NCI-H82 (cell line): Measurements from ENCODE around the gene AGER.
"Not testable (repeated sequence)": the region's sequence is repeated elsewhere in the genome, so short reads cannot be mapped to it uniquely, and the experiment has no call there.

Experiments
- DNase-seq: peaks from one replicate; lab custom pipeline; 2025; lab: John Stamatoyannopoulos, UW

AGER gene

DNA sequence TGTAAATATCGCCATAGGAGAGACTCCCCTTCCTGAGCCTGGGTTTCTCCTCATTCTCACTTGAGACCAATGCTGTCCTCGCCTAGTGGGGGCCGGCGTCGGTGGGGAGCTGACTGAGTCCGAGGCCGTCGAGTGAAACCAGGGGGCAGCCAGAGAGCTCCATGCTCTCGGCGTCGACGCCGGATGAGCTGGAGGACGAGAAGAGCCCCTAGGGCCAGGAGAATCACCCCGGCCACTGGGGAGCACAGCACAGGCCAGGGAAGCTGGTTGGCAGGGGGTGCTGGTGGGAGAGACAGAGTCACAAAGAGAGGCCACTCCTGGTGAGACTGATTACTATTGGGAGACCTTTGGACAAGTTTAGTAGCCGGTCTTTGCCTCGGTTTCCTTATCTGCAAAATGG lies 14.8 kb upstream of the AGER start:
- DNase-seq, result no peak

DNA sequence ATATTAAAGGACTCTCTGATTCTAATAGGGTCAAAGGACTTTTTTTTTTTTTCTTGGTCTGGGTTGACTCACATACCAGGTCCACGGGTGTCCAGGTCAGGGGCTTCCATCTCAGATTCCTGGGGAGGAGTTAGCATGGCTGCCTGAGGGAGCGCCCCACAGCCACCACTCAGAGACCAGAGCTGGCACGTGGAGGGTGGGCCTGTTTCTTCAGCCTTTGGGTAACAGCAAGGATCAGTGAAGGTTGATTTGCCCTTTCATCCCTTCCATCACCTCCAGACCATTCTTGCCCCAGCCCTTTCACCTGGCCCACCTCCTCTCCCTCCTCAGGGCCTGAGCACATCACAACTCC lies 14.3 kb upstream of the AGER start:
- no peak for DNase-seq

DNA sequence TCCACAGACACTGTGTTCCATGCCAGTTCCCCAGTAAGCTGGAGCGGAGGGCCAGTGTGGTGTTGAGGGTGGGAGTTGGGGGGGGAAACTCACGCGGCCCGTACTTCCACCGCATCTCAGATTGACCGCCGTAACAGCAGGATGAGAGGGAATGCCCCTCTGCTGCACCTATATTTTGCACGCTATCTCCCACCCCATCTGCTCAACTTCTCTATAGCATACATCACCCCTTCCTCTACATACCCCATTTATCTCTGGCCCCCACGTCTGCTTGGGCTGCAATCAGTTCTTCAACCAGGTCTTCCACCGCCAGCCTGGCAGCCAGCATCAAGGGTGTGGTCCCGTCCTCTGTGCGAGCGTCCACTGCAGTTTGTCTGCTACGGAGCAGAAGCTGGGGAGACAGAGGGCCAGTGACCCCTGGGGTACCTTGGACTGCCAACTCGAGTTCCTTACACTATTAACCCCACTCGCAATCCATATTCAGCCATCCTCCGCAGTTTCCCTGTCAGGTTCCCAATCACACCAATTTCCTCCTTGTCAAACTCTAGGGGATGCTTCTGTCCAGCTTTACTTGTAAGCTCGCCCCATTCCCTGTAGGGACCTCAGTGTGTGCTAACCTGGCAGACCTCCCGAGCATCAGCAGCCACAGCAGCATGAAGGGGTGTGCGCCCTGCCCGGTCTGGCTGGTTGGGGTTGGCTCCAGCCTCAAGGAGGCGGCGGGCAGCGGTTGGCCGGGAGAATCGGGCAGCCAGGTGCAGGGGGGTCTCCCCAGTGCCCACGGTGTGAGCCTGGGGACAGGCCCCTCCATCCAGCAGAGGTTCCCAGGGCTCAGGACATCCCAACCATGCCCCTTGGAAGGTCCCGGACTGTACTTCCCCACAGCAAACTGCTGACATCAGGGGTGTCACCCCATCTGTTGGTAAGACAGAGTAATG lies 12.9 kb upstream of the AGER start:
- no peak for DNase-seq

DNA sequence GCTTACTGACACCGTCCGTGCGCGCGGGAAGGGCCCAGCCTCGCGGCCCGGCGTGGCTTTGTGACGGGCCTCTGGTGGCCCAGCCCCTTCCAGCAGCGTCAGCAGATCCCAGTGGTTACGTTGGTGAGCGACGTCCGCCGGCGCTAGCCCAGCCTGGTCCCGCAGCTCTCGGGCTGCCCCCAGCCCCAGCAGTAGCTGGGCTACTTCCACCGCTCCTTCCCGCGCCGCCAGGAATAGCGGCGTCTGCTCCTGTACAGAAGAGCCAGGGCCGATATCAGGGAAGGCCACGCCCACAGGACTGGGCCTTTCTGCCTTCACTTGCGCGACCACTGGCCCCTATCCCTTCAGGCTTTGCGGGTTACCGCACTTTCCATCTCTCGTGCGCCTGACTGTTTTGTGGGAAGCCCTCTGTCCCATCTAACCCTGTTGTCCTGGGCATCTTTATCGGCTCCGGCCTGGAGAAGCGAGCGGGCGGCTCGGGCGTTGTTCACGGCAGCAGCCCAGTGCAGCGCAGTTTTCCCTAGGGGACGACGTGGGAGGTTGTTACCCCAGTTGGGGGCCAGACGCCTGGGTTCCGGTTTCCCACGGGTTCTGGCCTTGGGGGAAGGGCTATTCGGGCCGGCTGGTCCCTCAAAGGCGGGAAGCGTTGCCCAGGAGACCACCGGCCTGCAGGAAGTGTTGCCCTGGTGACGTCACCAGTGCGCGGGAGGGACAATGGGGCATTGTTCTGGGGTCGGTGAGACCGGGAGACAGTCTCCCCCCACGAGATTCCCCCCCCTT lies 12.0 kb upstream of the AGER start:
- peak; percentile 89 for DNase-seq

DNA sequence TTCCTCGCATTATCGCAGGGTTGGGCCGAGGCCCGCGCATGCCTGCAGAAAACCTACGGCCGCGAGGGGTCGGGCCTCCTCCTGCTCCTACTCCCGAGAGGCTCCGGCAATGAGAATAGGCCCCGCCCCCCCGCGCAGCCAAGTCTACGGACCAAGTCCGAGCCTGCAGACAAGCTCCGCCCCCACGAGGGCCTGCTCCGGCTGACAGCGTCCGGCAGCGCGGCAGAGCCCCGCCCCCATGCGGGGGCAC lies 11.5 kb upstream of the AGER start:
- peak; percentile 100 for DNase-seq

DNA sequence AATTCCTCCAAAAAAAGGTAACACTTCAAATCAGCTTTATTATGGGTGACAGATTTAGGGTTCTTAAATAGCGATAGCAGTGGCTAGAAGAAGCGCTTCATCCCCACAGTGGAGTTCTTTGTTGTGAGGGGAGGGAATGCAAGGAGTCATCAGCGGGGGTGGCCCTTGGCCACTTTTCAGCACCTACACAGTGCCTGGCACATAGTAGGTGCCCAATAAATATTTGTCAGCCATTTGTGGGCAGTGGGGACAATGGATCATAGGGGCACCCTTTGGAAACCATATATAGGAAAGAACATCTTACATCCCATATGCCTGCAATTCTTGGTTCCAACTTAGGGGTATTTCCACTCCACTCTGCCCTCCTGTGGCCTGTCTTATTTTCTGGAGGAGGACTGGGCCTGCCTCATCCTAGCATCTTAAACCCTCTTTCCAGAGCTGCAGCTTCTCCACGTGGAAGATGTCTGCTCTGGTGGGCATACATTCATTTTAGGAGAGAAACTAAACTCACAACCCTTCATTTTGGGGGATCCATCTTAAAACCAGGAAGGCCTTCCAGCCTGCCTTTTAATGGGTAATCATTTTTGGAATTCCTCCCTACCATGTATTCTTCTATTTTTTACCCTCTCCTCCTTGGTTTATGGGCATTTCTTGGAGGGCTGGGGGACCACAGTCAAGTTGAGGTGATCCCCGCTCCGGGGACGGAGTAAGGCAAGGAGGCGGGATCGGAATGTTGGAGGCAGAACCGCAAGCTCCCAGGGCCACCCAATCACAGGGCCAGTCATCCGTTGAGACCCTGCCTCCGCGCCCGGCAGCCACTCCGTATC lies 11.0 kb upstream of the AGER start:
- peak; percentile 79 for DNase-seq

DNA sequence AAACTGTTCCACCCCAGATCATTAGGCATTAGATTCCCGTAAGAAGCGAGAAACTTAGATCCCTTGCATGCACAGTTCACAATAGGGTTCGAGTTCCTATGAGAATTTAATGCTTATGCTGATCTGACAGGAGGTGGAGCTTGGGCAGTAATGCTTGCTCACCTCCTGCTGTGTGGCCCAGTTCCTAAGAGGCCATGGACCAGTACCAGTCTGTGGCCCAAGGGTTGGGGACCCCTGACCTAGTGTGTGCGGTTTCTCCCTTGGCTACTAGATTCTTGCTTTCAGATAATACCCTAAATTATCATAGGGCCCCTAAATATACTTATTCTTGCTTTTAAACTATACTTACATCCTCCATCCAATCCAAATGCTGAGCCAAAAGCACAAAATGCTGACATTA lies 10.3 kb upstream of the AGER start:
- no peak for DNase-seq

DNA sequence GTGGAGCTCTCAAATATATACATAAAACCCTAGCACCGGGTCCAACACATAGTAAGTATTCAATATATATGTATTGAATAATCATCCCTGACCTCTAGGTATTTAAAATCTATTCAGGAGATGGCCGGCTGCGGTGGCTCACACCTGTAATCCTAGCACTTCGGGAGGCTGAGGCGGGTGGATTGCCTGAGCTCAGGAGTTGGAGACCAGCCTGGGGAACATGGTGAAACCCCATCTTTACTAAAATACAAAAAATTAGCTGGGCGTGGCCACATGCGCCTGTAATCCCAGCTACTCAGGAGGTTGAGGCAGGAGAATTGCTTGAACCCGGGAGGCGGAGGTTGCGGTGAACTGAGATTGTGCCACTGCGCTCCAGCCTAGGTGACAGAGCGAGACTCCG lies 9.0 kb upstream of the AGER start:
- not testable (repeated sequence) for DNase-seq

DNA sequence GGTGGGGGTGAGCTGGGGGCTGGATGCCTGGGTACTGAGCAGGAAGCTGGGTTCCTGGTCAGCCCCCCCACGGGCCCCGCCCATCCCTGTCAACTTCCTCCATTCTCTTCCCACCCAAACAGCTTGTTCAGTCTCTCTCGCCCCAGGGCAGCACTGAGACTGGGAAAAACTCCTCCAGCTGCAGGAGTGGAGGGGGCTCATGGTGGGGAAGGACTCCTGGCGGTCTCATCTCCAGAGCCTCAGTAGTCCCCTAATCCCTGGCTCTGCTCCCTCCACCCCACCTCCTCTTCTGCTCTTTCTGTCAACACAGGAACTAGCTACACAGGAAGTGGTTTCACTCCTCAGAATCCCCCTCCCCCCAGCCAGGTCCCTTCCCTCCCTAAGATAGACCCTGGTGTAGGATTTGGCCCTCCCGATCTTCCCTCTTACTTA lies 8.6 kb upstream of the AGER start, which contains the start of gene GPSM3:
TSS of gene GPSM3 (minus strand) at position 36 of the 432 bp plus-strand sequence. CDS start 130 bp downstream, outside the sequence.
- peak; percentile 64 for DNase-seq

DNA sequence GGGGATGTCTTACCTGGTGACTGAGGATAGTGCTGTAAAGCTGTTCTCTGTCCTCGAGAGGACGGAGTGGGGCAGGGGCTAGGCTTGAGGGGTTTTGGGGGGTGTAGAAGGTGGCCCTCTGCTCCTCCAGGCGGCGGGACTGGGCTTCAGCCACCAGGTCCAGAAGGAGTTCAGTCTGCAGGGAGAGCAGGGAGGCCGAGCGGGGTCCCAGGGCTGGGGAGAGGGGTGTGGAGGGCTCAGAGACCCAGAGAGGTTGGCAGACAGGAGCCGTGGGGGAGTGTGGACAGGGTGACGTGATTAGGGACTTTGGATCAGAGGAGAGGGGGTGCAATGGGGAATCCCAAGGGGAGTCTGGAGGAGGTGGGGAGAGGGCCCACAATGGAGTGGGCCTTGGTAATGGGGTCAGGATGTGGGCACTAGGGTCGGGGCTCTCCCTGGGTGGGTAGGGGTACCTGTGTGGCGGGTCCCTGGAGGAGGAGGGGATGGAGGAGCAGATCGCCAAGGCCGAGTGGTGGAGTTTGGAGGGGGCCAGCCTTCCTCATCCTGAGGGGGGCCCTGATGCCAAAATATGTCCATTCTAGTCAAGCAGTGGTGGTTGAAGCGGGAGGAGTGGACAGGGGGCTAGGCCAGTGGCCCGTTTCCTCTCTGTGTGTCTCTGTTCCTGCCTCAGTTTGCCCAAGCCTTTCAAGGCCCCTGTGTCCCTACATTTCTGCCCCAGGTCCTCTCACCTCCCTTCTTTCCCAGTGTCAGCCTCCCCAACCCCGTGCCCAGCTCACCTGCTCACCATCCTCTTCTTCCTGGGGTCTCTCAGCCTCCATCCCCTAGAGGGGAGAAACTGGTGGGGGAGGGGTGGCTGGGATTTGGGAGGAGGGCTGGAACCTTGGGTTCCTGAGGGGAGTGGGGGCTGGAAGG lies 7.9 kb upstream of the AGER start:
- no peak for DNase-seq

DNA sequence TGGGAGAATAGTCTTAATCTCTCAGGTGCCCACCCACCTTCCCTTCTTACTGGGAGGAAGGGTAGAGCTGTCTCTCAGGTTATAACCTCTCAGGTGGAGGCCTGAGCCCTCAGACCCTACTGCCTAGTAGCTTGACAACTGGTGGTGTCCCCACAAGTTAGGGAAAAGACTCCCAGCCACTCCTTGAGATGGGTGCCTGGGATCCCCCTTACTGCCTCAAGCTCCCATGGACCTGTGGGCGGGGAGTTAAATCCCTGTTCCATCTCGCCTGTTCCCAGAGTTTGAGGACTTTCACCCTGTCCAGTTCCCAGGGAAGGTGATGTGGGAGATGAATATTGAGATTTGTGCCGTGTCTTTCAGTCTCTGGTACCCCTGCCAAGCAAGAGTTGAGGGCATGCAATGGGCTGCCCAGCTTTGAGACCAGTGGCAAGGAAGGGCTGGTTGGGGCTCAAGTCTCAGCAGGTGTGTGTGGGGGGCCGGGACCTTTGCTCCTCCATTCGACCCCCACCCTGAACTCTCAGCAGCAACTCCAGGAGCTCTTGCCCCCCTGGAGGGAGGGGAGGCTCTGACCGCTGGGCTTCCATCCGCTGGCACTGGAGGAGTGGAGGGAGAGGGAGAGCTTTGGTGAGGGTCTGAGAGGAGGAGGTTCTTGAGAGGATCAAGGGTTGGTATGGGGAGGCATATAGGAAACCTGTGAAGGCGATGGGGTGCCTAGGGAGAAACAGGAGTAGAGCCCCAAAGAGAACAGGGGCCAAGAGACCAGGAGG lies 7.0 kb upstream of the AGER start:
- no peak for DNase-seq

DNA sequence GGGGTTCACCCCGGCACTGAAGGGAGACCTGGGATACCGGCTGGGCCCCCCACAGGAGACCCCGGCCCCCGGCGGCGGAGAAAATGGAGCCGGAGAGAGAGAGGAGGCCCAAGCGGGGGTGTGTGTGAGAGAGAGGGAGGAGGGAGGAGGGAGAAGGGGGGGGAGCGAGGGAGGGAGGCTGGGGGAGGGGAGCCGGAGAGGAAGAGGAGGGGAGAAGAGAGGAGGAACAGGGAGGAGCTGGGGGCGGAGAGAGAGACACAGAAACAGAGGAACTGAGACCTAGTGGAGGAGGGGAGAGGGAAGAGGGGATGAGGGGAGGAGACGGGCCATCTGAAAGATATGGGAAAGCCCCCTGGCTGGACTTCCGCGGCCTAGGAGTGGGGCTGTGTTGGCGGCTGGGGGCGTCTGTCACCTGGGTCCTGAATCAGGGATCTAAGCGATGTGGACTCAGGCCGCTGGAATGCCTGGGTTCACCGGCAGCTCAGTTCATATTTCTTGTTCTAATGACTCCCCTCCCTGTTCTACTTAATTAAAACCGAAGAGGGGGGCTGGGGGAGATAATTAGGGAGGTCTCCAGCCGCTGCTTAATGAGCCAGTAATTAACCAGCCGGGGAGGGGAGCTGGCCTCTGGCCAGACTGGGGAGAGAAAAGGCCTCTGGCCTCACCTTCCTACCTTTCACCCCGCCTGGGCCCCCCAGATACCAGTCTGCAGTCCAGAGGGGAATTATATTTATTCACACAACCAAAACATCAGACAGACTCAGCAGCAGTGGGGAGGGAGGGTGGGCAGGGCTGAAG lies 6.2 kb upstream of the AGER start, which contains the start of gene PBX2:
TSS of gene PBX2 (minus strand) at position 149 of the 798 bp plus-strand sequence. CDS start 287 bp downstream, outside the sequence.
- peak; percentile 98 for DNase-seq

DNA sequence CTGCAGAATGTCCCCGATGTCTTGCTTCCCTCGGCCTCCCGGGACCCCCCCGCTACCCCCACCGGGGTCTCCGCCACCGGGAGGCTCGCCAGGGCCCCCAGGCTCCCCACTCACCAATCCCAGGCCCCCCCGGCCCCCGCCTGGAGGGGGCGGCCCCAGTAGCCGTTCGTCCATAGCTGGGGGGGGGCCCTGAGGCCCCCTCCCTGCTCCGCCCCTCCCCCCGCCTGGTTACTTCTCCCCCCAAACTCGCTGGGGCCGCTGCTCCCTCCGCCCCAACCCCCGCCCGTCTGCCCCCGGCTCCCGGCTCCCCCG lies 5.6 kb upstream of the AGER start:
- DNase-seq, result no peak

DNA sequence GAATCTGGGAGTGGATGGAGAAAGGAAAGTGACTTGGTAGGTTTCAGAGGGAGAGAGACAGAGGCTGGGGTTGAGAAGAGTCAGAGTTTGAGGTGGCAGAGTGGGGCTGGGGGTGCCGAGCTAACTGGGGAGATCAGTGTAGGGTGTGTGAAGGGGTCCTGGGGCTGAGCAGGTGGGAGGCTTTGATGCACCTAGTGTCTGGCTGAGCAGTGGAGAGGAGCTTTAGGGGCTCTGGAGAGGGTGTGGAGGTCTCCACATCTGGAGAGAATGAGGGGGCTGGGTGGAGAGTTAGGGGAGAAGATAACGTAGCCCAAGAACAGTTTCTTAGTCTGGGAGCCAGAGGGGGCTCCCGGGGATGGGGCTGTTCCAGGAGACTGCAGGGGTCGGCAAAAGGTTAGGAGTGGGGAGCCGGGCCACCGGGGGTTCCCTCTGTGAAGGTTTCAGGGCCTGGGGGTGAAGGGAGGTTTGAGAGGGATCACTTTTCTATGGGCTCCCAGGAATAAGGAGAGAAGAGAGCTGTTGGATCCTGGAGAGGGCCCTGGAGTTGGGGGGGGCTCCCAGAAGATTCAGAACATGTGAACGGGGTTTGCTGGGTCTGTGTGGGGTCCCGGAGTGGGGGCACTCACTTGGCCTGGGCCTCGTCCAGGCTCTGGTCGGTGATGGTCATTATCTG lies 5.2 kb upstream of the AGER start:
- no peak for DNase-seq

DNA sequence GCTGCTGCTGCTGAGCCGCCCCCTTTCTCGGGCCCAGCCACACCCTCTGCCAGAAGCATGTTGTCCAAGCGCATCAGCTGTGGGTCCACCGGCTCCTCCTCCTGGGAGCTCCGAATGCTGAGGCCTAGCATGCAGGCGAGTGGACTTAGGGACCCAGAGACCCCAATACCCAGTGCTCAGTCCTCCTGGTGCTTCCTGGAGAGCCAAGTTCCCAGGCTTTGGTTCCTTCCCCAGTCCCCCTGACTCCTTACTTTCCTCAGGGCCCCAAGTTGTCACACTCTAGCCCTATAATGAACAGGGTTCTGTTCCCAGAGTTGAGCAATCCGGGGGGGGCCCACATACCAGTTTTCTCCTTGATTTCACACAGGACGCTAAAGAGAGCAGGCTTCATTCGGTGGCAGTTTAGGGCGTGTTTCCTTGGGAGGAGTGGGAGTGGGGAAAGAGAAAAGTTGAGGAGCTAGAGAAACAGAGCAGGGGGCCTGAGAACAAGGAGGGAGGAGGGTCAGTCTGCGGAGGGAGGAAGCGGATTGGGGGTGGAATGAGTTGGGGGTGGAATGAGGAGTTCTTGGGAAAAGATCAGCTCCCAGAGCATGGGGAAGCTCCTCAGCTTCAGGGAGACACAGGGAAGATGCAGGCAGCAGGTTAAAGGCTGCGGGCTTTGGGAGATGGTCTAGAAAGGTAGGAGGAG lies 4.5 kb upstream of the AGER start:
- DNase-seq, result no peak

DNA sequence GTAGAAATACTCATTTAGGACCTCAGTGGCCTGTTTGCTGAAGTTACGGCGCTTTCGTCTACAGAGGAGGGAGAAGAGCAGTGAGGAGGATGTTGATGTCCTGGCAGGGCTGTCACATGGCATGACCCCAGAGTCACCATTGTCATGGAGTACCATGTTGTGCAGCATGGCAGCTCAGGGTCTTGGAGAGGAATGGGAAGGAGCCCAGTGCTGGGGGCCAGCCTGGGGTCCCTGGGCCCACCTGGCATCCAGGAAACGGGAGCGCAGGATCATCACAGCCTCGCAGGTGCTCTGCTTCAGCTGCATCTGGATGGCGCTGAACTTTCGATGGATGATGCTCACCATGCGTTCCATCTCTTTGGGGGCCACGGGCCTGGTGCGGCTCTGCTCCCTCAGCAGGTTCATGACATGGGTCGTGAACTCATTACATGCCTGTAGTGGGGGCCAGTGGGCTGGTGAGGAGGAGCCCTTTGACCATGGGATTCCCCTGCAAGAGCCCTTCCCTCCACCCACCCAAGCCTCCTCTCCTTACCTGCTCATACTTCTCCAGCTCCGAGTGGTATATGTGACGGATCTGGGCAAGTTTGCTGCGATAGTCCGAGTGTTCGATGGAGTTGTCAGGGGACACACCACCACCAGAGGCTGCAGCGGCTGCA lies 3.8 kb upstream of the AGER start:
- not testable (repeated sequence) for DNase-seq

DNA sequence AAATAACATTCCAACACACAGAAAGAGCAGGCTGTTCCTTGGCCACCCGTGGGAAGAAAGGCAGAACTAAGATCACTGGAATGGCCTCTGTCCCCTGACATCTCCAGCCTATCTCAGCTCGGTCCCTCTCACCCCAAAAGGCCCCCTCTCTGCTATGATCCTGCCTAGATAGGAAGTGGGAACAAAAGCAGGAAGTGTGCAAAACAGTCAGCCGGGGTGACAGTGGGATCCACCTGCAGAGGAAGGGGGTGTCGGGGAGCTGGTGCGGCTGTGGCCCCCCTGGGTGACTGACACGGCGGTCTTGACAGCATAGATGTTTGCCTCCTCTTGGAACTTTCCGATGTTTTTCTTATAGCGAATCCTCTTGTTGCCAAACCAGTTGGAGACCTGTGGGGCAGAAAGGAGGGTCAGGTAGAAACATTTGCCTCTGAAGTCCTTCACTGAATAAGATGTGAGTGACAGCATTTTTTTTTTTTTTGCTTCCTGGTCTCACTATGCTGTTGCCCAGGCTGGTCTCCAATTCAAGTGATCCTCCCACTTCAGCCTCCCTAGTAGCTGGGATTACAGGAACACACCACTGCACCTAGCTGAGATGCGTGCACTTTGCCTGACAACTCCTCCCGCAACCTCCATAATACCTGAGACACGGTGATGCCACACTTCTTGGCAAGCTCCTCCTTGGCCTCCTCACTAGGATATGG lies 3.1 kb upstream of the AGER start:
- DNase-seq, result no peak
